LNCaP clone FGC (cell line): ENCODE results near the gene ECPAS.
"Not testable (repeated sequence)": the region's sequence is repeated elsewhere in the genome, so short reads cannot be mapped to it uniquely, and the experiment has no call there.

Experiments used
- DNase-seq: peaks from one replicate; pipeline ENCODE4 v3.0.0-alpha.2; 2011; ENCODE audit warnings: low read depth
- H3K4me3 ChIP-seq: 2 replicates; pipeline ENCODE4 v1.5.1; 2011; ENCODE audit warnings: mild to moderate bottlenecking, low read depth, low read length, control low read depth
- CTCF ChIP-seq: IDR thresholded peaks from 2 replicates; pipeline ENCODE4 v1.5.1; 2012; ENCODE audit warnings: mild to moderate bottlenecking; ENCODE audit not compliant: control insufficient read depth, insufficient read depth; ENCODE audit errors: extremely low read depth

ECPAS gene

GRCh38 chr9:111362526-111362925 is 121.7 kb downstream of the ECPAS start:
- H3K4me3 ChIP-seq = no peak overlapping the region
- TF ChIP-seq CTCF = no peak
- no peak for DNase-seq

DNA sequence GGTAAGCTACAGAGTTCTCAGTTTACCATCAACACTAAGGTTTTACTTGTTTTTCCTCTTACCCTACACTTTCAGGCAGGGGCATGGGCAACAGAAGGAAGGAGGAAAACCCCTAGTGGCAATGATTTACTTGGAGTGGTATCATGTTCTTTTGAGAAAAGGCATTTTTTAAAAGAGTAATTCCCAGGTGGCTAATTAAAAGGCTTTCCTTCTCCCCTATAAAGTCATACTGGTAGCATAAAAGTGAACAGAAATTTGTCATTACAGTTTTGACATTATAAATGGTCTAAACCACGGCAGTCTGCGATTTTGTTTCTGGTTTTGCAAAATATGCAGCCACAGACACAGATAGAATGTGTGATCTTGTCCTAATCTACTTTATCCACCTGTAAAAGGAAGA is 123.3 kb downstream of the ECPAS start:
- H3K4me3 ChIP-seq = no peak overlapping the region
- TF ChIP-seq CTCF = no peak
- no peak for DNase-seq

DNA sequence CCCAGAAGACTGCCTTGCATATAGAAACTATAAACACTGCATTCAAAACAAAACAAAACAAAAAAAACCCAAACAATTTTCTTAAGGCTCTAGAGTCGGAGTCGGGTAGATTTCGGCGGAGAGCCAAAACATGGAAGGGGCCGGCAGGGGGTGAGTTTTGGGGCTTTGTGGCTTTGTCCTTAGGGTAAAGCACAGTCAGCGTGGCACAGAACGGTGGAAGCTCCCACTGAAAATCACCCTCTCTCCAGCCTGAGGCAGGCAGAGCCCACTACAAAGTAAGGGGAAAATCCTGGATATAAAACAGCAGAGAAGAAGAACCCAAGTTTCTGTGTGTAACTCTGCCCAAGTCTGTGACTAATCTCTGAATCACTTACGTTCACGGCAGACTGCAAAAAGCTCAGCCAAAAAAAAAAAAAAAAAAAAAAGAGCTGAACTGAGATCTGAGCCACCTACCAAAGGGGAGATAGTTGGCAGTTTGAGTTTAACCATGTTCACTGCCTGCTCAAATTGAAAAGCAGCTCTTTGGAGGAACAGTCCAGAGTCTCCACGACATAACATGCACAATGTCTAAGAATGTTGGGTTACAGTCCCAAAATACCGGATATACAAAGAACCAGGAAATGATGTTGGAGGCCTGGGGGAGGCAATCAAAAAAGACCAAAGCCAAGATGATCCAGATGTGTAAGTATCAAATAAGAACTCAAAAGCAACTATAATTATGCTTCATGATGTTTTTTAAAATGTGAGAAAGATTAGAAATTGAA is 127.5 kb downstream of the ECPAS start:
- DNase-seq = no peak
- H3K4me3 ChIP-seq = no peak overlapping the region
- no peak for TF ChIP-seq CTCF

DNA sequence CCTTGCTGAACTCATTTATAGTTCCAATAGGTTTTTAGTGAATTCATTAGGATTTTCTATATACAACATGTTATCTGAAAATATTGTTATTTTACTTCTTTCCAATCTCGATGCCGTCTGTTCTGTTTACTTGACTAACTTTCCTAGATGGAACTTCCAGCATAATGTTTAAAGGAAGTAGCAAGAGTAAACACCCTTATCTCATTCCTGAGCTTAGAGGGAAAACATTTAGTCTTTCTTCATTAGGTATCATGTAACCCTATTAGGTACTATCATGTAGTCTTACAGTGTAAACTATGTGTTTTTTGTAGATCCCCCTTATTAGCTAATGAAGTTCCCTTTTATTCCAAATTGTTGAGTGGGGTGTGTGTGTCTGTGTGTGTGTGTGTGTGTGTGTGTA is 131.6 kb downstream of the ECPAS start:
- peak; percentile 26 for DNase-seq
- H3K4me3 ChIP-seq = no peak overlapping the region
- TF ChIP-seq CTCF = no peak

- TF ChIP-seq CTCF = no peak
- no peak for DNase-seq
- H3K4me3 ChIP-seq = no peak overlapping the region
Observed at GRCh38 chr9:111350556-111350955, 133.6 kb downstream of the ECPAS start.

DNA sequence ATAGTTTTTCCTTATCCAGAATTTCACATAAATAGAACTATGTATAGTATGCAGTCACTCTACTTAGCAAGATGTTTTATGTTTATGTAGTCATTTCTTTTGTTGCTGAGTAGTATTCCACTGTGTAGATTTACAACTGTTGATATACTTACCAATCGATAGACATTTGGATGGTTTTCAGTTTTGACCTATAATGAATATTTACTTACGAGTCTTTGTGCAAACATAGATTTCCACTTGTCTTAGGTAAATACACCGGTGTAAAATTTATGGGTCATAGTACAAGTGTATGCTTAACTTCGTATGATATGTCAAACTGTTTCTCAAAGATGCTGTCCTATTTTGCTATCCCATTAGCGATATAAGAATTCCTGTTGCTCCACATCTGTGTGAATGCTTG is 134.4 kb downstream of the ECPAS start:
- no peak for TF ChIP-seq CTCF
- no peak overlapping the region for H3K4me3 ChIP-seq
- DNase-seq = peak; percentile 96

DNA sequence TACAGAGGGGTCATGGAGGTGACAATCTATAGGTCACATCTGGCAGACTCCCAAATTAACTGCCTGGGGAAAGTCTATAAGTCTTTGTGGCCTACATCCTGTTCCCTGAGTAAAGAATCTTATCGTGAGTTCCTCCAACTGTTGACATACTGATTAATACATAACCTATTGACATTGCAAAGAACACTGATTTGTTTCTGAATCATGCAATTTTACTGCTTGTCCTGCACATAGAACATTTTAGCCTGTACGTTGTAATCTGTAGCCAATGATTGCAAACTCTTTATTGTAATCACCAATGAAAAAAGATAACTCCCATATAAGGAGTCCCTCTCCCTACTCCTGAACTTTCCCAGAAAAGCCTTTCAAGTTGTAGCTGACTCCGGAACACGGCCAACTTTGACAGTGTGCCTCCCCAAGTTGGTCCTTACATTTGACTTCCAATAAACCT is 135.3 kb downstream of the ECPAS start:
- no peak overlapping the region for H3K4me3 ChIP-seq
- no peak for TF ChIP-seq CTCF
- peak; percentile 89 for DNase-seq

GRCh38 chr9:111334318-111334863 is 149.8 kb downstream of the ECPAS start:
- H3K4me3 ChIP-seq, DNase-seq: not testable (repeated sequence)
